Prostate gland (tissue), 2 donors: ENCODE results near the gene ZNF502. TPM values are rescaled to one million over a fixed set of nuclear protein-coding genes. Genes with fewer than 3 reads are reported as not detected.

Source experiments
- DNase-seq: peaks from one replicate; pipeline ENCODE4 v3.0.0-alpha.2; 2019; ENCODE audit warnings: low spot score
- H3K27ac ChIP-seq, 2 donors: fragments of 200-600 bp; sonication (generic); 2 replicates each; pipeline ENCODE4 v1.5.1; 2017 to 2019
- H3K27me3 ChIP-seq: fragments of 200-600 bp; sonication (generic); replicated peaks from 2 replicates; pipeline ENCODE4 v1.5.1; 2019; ENCODE audit not compliant: insufficient read depth
- H3K36me3 ChIP-seq, 2 donors: fragments of 200-600 bp; sonication (generic); 1 replicate in 1 of 2; 2 replicates in 1 of 2; pipeline versions ENCODE4 v1.5.1 to v1.8.1; 2017 to 2019
- H3K4me1 ChIP-seq: fragments of 200-600 bp; sonication (generic); replicated peaks from 2 replicates; pipeline ENCODE4 v1.5.1; 2019
- H3K4me3 ChIP-seq, 2 donors: fragments of 200-600 bp; sonication (generic); 2 replicates each; pipeline ENCODE4 v1.5.1; 2017 to 2019
- H3K9me3 ChIP-seq: fragments of 200-600 bp; sonication (generic); 2 replicates; pipeline ENCODE4 v1.5.1; 2017
- CTCF ChIP-seq, 4 experiments: fragments of 200-600 bp in 2 of 4; fragments of 450-650 bp in 2 of 4; sonication (generic) in 2 of 4; IDR thresholded peaks; 1 replicate in 3 of 4; 2 replicates in 1 of 4; pipeline ENCODE4 v1.5.1; 2016 to 2019; ENCODE audit warnings: antibody characterized with exemption in 4 of 4, mild to moderate bottlenecking in 2 of 4, moderate library complexity in 2 of 4
- POLR2A ChIP-seq: fragments of 450-650 bp; IDR thresholded peaks from one replicate; pipeline ENCODE4 v1.6.1; 2016; ENCODE audit warnings: antibody characterized with exemption, mild to moderate bottlenecking
- POLR2AphosphoS5 ChIP-seq: sonication (generic); formaldehyde crosslinking; IDR thresholded peaks from one replicate; pipeline ENCODE4 v1.6.1; 2017; ENCODE audit warnings: antibody characterized with exemption
- WGBS: methylation state at CpG from one replicate; pipeline ENCODE4 v1.1.5; 2018; 5-methylcytosine and 5-hydroxymethylcytosine counted together
- intact Hi-C: fragments of 100-400 bp; cut with DNase I; formaldehyde crosslinking; loops from one replicate; pipeline ENCODE4 v1.14.2; 2022
- total RNA-seq, 2 donors: library from RNA; depleted of rRNA; stranded (reverse); fragments of >200 nt; gene quantifications; one replicate each; pipeline ENCODE4 v1.1.0, GENCODE V29; 2016

ZNF502 gene
- total RNA-seq, 2 donors from 2014 or later: 6.5 to 9.6 TPM

- WGBS: 26% methylated on average over 5 of the region's 5 CpGs
- peaks cover 3% of the 10 kb centered on the region for H3K4me1 ChIP-seq
- H3K36me3 ChIP-seq: no peaks in the 10 kb centered on the region
- no peak overlapping the region for H3K4me3 ChIP-seq
- H3K27ac ChIP-seq: no peak overlapping the region
- no peak for DNase-seq
- TF ChIP-seq POLR2AphosphoS5: no peak
- TF ChIP-seq CTCF (IDR thresholded peaks at IDR 0.05): no peak
- no peak for TF ChIP-seq POLR2A
- no peaks in the 10 kb centered on the region for H3K27me3 ChIP-seq
- intact Hi-C loops: loop anchor here (5.0 to 10.0 kb wide), 2 partner anchors 50 to 102 kb away; partner anchors contain the start of genes TMEM42 and ZNF502
- no peaks in the 10 kb centered on the region for H3K9me3 ChIP-seq
These were observed 50.2 kb downstream of the ZNF502 start for GRCh38 chr3:44762690-44763089.

GRCh38 chr3:44764248-44764647, 51.8 kb downstream of the ZNF502 start:
- Histone ChIP-seq H3K9me3 (no peaks in the 10 kb centered on the region), H3K4me3 (no peak overlapping the region), H3K4me1 (peaks cover 3% of the 10 kb centered on the region), H3K27ac (no peak overlapping the region), H3K36me3 (no peaks in the 10 kb centered on the region), H3K27me3 (no peaks in the 10 kb centered on the region)
- no peak for TF ChIP-seq CTCF (IDR thresholded peaks at IDR 0.05)
- no peak for TF ChIP-seq POLR2AphosphoS5
- no peak for TF ChIP-seq POLR2A
- no peak for DNase-seq
- intact Hi-C loops: loop anchor here (5.0 to 10.0 kb wide), 2 partner anchors 52 to 101 kb away; partner anchors contain the start of genes TMEM42 and ZNF502

- no peaks in the 10 kb centered on the region for H3K27me3 ChIP-seq
- no peak for DNase-seq
- H3K4me1 ChIP-seq: no peaks in the 10 kb centered on the region
- no peak for TF ChIP-seq POLR2AphosphoS5
- TF ChIP-seq POLR2A: no peak
- no peak for TF ChIP-seq CTCF (IDR thresholded peaks at IDR 0.05)
- 100% methylated on average over 1 of the region's 1 CpG for WGBS
- no peak overlapping the region for H3K4me3 ChIP-seq
- H3K27ac ChIP-seq: no peak overlapping the region
- no peaks in the 10 kb centered on the region for H3K9me3 ChIP-seq
- intact Hi-C loops: no loop called here
- no peaks in the 10 kb centered on the region for H3K36me3 ChIP-seq
These were observed 59.1 kb downstream of the ZNF502 start for GRCh38 chr3:44771424-44772098.

- intact Hi-C loops: no loop called here
- Histone ChIP-seq H3K9me3 (no peaks in the 10 kb centered on the region), H3K4me3 (no peak overlapping the region)
These were observed 59.6 kb downstream of the ZNF502 start for GRCh38 chr3:44772099-44772442.

More at GRCh38 chr3:44772099-44772442, 59.6 kb downstream of the ZNF502 start:
- no peak for DNase-seq
- Histone ChIP-seq H3K4me1 (no peaks in the 10 kb centered on the region), H3K36me3 (no peaks in the 10 kb centered on the region), H3K27me3 (no peaks in the 10 kb centered on the region), H3K27ac (no peak overlapping the region)
- 94% methylated on average over 1 of the region's 1 CpG for WGBS
- TF ChIP-seq POLR2AphosphoS5 (no peak), POLR2A (no peak), CTCF (IDR thresholded peaks at IDR 0.05) (no peak)

Other genes starting within 250 kb of the ZNF502 start
- gene ZNF445, start 235.0 kb upstream of the ZNF502 start, total RNA-seq: 10 to 100 TPM; 10.8 to 17.9 TPM
- 10 to 100 TPM in 1 of 2 donors, 1 to 10 TPM in 1; 5.6 to 15.2 TPM for gene ZKSCAN7, start 157.5 kb upstream of the ZNF502 start, total RNA-seq
- 1 to 10 TPM; 2.4 to 2.9 TPM for gene ZNF660, start 127.7 kb upstream of the ZNF502 start, total RNA-seq
- gene ZNF197, start 87.6 kb upstream of the ZNF502 start, total RNA-seq: 10 to 100 TPM; 16.9 to 20.6 TPM
- gene ZNF35, start 63.9 kb upstream of the ZNF502 start, total RNA-seq: 10 to 100 TPM in 1 of 2 donors, 1 to 10 TPM in 1; 7.1 to 14.9 TPM
- 10 to 100 TPM in 1 of 2 donors, 1 to 10 TPM in 1; 9.7 to 23.6 TPM for gene ZNF501, start 17.0 kb downstream of the ZNF502 start, total RNA-seq
- gene KIAA1143, start 49.0 kb downstream of the ZNF502 start, total RNA-seq: 10 to 100 TPM; 23.6 to 24.4 TPM
- gene KIF15, start 49.1 kb downstream of the ZNF502 start, total RNA-seq: 1 to 10 TPM in 1 of 2 donors, under 1 TPM in 1; 0.55 to 4.8 TPM
- gene TMEM42, start 149.3 kb downstream of the ZNF502 start, total RNA-seq: 10 to 100 TPM; 19.1 to 27.1 TPM
- gene TGM4, start 161.9 kb downstream of the ZNF502 start, total RNA-seq: 1,000 to 10,000 TPM in 1 of 2 donors, 1 to 10 TPM in 1; 7.4 to 2,264 TPM